Neural cell (in vitro differentiated cells): ENCODE measurements around the gene DIDO1. TPM values are rescaled to one million over a fixed set of nuclear protein-coding genes. Genes with fewer than 3 reads are reported as not detected.

Source experiments
- H2AFZ ChIP-seq: fragments of 200-600, 300-800 bp; sonication (generic), shearing (Covaris generic); 2 replicates; pipeline ENCODE4 v1.6.0; 2014; ENCODE audit warnings: low read depth, mild to moderate bottlenecking, antibody characterized with exemption, low read length, moderate library complexity
- H3F3A ChIP-seq: fragments of 200-600 bp; shearing (Covaris generic); 2 replicates; pipeline ENCODE4 v1.6.1; 2016; ENCODE audit warnings: mild to moderate bottlenecking, moderate library complexity, mixed read lengths, antibody characterized with exemption, low read length; ENCODE audit not compliant: insufficient read depth, poor library complexity, severe bottlenecking
- H3K27ac ChIP-seq: fragments of 200-600, 300-800 bp; sonication (generic), shearing (Covaris generic); 2 replicates; pipeline ENCODE4 v1.5.1; 2014; ENCODE audit warnings: mild to moderate bottlenecking, low read length, moderate library complexity
- H3K27me3 ChIP-seq: fragments of 300-800, 200-600 bp; sonication (generic), shearing (Covaris generic); 2 replicates; pipeline ENCODE4 v1.6.0; 2014; ENCODE audit warnings: mild to moderate bottlenecking, low read depth, low read length, moderate library complexity; ENCODE audit not compliant: insufficient read depth
- H3K36me3 ChIP-seq: fragments of 300-800, 200-600 bp; sonication (generic), shearing (Covaris generic); 2 replicates; pipeline ENCODE4 v1.5.1; 2014; ENCODE audit warnings: mild to moderate bottlenecking, antibody characterized with exemption, low read length, moderate library complexity; ENCODE audit not compliant: insufficient read depth
- H3K4me2 ChIP-seq: fragments of 300-800, 200-600 bp; sonication (generic), shearing (Covaris generic); 2 replicates; pipeline ENCODE4 v1.6.0; 2014; ENCODE audit warnings: mild to moderate bottlenecking, low read length
- H3K4me3 ChIP-seq: fragments of 300-800, 200-600 bp; sonication (generic), shearing (Covaris generic); 2 replicates; pipeline ENCODE4 v1.5.1; 2014; ENCODE audit warnings: mild to moderate bottlenecking, low read length, moderate library complexity
- H3K79me2 ChIP-seq: fragments of 200-600 bp; shearing (Covaris generic); replicated peaks from 2 replicates; pipeline ENCODE4 v1.6.0; 2014; ENCODE audit warnings: mild to moderate bottlenecking, low read length, moderate library complexity; ENCODE audit not compliant: insufficient read depth
- H3K9ac ChIP-seq: fragments of 300-800, 200-600 bp; sonication (generic), shearing (Covaris generic); 2 replicates; pipeline ENCODE4 v1.6.1; 2016; ENCODE audit warnings: mild to moderate bottlenecking, low read length, mixed read lengths
- H3K9me2 ChIP-seq: fragments of 200-600 bp; shearing (Covaris generic); 2 replicates; pipeline ENCODE4 v1.6.1; 2016; ENCODE audit warnings: mild to moderate bottlenecking, low read length, mixed read lengths; ENCODE audit not compliant: insufficient read depth
- H3K9me3 ChIP-seq: fragments of 200-600, 300-800 bp; sonication (generic), shearing (Covaris generic); 2 replicates; pipeline ENCODE4 v1.6.1; 2016; ENCODE audit warnings: mild to moderate bottlenecking, mixed run types, low read length, moderate library complexity, mixed read lengths
- H4K20me1 ChIP-seq: fragments of 200-600 bp; shearing (Covaris generic); 2 replicates; pipeline ENCODE4 v1.6.1; 2016; ENCODE audit warnings: mild to moderate bottlenecking, mixed run types; ENCODE audit not compliant: insufficient read depth
- EP300 ChIP-seq: fragments of 450-650 bp; conservative IDR thresholded peaks from 2 replicates; pipeline ENCODE4 v1.6.1; 2014; ENCODE audit warnings: antibody characterized with exemption, mild to moderate bottlenecking, moderate library complexity; ENCODE audit not compliant: poor library complexity, severe bottlenecking
- EZH2 ChIP-seq: fragments of 200-600, 300-800 bp; shearing (Covaris generic), sonication (generic); IDR thresholded peaks from 2 replicates; pipeline ENCODE4 v1.6.1; 2014; ENCODE audit warnings: antibody characterized with exemption, low read length, borderline replicate concordance, mild to moderate bottlenecking; ENCODE audit not compliant: insufficient read depth, poor library complexity, severe bottlenecking
- MXI1 ChIP-seq: fragments of 450-650 bp; conservative IDR thresholded peaks from 2 replicates; pipeline ENCODE4 v1.6.1; 2014; ENCODE audit warnings: antibody characterized with exemption, mild to moderate bottlenecking; ENCODE audit not compliant: poor library complexity, severe bottlenecking
- POLR2AphosphoS5 ChIP-seq: IDR thresholded peaks from 2 replicates; pipeline ENCODE4 v1.6.1; 2012
- RAD21 ChIP-seq: fragments of 450-650 bp; conservative IDR thresholded peaks from 2 replicates; pipeline ENCODE4 v1.6.1; 2014; ENCODE audit warnings: antibody characterized with exemption, mild to moderate bottlenecking, moderate library complexity
- SMC3 ChIP-seq: fragments of 450-650 bp; conservative IDR thresholded peaks from 2 replicates; pipeline ENCODE4 v1.6.1; 2014; ENCODE audit warnings: antibody characterized with exemption, mild to moderate bottlenecking, moderate library complexity; ENCODE audit not compliant: poor library complexity
- TAF1 ChIP-seq: IDR thresholded peaks from 2 replicates; pipeline ENCODE4 v1.6.1; 2012; ENCODE audit warnings: low read depth
- polyA plus RNA-seq: library from polyadenylated mRNA; depleted of rRNA; stranded (reverse); fragments of >200 nt; gene quantifications from 2 replicates; pipeline ENCODE4 v1.2.3, GENCODE V29; 2014
- TF ChIP-seq, protein P1 (sequence below): fragments of 450-650 bp; IDR thresholded peaks from 2 replicates; pipeline ENCODE4 v1.5.1; 2014; ENCODE audit warnings: antibody characterized with exemption, mild to moderate bottlenecking, moderate library complexity; ENCODE audit not compliant: poor library complexity, severe bottlenecking
- TF ChIP-seq, protein P2 (sequence below): IDR thresholded peaks from 2 replicates; pipeline ENCODE4 v1.6.1; 2012; ENCODE audit warnings: borderline replicate concordance

Gene DIDO1
- polyA plus RNA-seq, 1 donor from 2014 or later = 42.8 TPM

DNA sequence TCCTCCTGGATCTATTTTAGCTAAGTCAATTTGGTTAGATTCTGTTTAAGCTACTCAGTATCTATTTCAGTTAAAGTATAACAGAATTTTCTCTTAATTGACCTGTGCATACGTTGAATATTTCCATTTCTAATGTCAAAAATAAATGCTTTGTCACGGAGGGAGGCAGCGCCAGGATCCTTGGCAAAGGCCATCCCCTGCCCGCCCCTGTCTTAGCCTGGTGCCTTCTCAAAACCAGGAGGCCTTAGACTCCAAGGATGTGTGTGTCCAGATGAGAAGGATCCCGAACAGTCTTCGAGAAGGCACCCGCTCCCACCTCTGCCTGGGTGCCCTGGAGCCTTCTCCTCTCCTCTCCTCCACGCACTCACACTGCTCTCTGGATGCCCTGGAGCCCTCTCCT lies 87.0 kb downstream of the DIDO1 start:
- no peak overlapping the region for H2AFZ ChIP-seq
- TF ChIP-seq SMC3 (no peak), TAF1 (no peak), EP300 (no peak), RAD21 (no peak), EZH2 (no peak)
- TF ChIP-seq, protein P1, sequence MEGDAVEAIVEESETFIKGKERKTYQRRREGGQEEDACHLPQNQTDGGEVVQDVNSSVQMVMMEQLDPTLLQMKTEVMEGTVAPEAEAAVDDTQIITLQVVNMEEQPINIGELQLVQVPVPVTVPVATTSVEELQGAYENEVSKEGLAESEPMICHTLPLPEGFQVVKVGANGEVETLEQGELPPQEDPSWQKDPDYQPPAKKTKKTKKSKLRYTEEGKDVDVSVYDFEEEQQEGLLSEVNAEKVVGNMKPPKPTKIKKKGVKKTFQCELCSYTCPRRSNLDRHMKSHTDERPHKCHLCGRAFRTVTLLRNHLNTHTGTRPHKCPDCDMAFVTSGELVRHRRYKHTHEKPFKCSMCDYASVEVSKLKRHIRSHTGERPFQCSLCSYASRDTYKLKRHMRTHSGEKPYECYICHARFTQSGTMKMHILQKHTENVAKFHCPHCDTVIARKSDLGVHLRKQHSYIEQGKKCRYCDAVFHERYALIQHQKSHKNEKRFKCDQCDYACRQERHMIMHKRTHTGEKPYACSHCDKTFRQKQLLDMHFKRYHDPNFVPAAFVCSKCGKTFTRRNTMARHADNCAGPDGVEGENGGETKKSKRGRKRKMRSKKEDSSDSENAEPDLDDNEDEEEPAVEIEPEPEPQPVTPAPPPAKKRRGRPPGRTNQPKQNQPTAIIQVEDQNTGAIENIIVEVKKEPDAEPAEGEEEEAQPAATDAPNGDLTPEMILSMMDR = no peak
- TF ChIP-seq, protein P2, sequence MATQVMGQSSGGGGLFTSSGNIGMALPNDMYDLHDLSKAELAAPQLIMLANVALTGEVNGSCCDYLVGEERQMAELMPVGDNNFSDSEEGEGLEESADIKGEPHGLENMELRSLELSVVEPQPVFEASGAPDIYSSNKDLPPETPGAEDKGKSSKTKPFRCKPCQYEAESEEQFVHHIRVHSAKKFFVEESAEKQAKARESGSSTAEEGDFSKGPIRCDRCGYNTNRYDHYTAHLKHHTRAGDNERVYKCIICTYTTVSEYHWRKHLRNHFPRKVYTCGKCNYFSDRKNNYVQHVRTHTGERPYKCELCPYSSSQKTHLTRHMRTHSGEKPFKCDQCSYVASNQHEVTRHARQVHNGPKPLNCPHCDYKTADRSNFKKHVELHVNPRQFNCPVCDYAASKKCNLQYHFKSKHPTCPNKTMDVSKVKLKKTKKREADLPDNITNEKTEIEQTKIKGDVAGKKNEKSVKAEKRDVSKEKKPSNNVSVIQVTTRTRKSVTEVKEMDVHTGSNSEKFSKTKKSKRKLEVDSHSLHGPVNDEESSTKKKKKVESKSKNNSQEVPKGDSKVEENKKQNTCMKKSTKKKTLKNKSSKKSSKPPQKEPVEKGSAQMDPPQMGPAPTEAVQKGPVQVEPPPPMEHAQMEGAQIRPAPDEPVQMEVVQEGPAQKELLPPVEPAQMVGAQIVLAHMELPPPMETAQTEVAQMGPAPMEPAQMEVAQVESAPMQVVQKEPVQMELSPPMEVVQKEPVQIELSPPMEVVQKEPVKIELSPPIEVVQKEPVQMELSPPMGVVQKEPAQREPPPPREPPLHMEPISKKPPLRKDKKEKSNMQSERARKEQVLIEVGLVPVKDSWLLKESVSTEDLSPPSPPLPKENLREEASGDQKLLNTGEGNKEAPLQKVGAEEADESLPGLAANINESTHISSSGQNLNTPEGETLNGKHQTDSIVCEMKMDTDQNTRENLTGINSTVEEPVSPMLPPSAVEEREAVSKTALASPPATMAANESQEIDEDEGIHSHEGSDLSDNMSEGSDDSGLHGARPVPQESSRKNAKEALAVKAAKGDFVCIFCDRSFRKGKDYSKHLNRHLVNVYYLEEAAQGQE = no peak
- H3K9ac ChIP-seq = no peak overlapping the region
- H3K36me3 ChIP-seq = no peaks in the 10 kb centered on the region
- no peaks in the 10 kb centered on the region for H4K20me1 ChIP-seq
- H3K27me3 ChIP-seq = no peaks in the 10 kb centered on the region
- H3K79me2 ChIP-seq = no peaks in the 10 kb centered on the region
- H3K4me3 ChIP-seq = no peak overlapping the region
- H3K27ac ChIP-seq = no peak overlapping the region
- H3F3A ChIP-seq = no peaks in the 10 kb centered on the region
- H3K4me2 ChIP-seq = no peak overlapping the region
- H3K9me2 ChIP-seq = no peaks in the 10 kb centered on the region
- no peaks in the 10 kb centered on the region for H3K9me3 ChIP-seq

DNA sequence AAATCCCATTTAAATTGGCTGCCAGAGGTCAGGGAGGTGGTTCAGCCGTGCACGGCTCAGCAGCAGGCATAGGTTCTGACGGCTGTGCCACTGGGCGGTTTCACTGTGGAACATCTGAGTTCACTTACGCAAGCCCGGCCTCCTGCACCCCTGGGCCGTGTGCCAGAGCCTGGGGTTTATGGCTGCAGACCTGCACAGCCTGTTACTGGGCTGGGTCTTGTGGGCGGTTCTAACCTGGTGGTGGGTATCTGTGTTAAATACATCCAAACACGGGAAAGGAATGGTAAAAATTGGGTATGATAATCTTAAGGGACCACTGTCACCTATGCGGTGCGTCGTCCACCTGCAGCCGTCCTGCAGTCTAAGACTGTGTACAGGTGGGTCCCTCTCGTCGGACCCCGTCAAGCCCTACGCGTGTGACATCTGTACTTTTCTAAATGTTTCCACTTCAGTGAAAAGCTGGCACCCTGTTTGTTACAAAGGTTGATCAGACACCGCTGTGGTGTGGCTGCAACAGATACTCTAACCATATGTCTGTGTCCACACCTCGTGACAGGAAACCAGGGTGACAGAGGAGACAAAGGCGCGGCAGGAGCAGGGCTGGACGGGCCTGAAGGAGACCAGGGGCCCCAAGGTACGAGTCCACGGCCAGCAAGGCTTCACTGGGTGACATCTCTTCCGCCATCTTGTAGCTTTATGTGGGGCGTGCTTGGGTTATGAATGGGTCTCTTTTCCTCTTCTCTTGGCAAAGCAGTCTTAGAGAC lies 88.0 kb downstream of the DIDO1 start:
- H3K27me3 ChIP-seq = no peaks in the 10 kb centered on the region
- TF ChIP-seq, protein P2 = no peak
- TF ChIP-seq, protein P1 = no peak
- TF ChIP-seq RAD21 (no peak), POLR2AphosphoS5 (no peak), EP300 (no peak), TAF1 (no peak), MXI1 (no peak), SMC3 (no peak), EZH2 (no peak)
- no peak overlapping the region for H2AFZ ChIP-seq
- H4K20me1 ChIP-seq = no peaks in the 10 kb centered on the region
- H3K4me2 ChIP-seq = no peak overlapping the region
- no peaks in the 10 kb centered on the region for H3K9me2 ChIP-seq
- H3F3A ChIP-seq = no peaks in the 10 kb centered on the region
- no peak overlapping the region for H3K9ac ChIP-seq
- H3K4me3 ChIP-seq = no peak overlapping the region
- H3K79me2 ChIP-seq = no peaks in the 10 kb centered on the region
- no peaks in the 10 kb centered on the region for H3K36me3 ChIP-seq
- H3K27ac ChIP-seq = no peak overlapping the region
- H3K9me3 ChIP-seq = no peaks in the 10 kb centered on the region
